ENCODE results near the gene KCNT1. TPM values are rescaled to one million over a fixed set of nuclear protein-coding genes. Genes with fewer than 3 reads are reported as not detected.

Gene KCNT1
- total RNA-seq, 1 donor from 2014 or later, result not detected

GRCh38 chr9:135803441-135803840 is 101.5 kb downstream of the KCNT1 start:
- Histone ChIP-seq H3K27me3 (ENCODE audit: insufficient read depth, low read length) (no peaks in the 10 kb centered on the region), H3K36me3 (ENCODE audit: insufficient read depth, low read length) (no peaks in the 10 kb centered on the region), H3K9me3 (ENCODE audit: insufficient read depth, low read depth, low read length) (no peaks in the 10 kb centered on the region), H3K27ac (ENCODE audit: low read depth, low read length) (no peak overlapping the region), H3K9ac (ENCODE audit: low read length) (no peak overlapping the region), H3K4me1 (ENCODE audit: insufficient read depth, low read length) (peaks cover 3% of the 10 kb centered on the region), H3K4me3 (ENCODE audit: insufficient read depth, low read depth, low read length) (no peak overlapping the region), H3K79me2 (ENCODE audit: insufficient read depth, low read length) (no peaks in the 10 kb centered on the region), H4K20me1 (ENCODE audit: insufficient read depth, low read length) (peaks cover 12% of the 10 kb centered on the region), H3K4me2 (ENCODE audit: low read length) (no peak overlapping the region), H2AFZ (ENCODE audit: low read depth, low read length) (no peak overlapping the region)
- Mint-ChIP-seq H3K4me3 (ENCODE audit: unreplicated experiment) (no peak overlapping the region), H3K27me3 (ENCODE audit: low read depth, unreplicated experiment) (peaks cover 3% of the 10 kb centered on the region), H3K36me3 (ENCODE audit: low read depth, unreplicated experiment) (no peaks in the 10 kb centered on the region), H3K4me1 (ENCODE audit: low read depth, unreplicated experiment) (peaks cover 16% of the 10 kb centered on the region), H3K9me3 (ENCODE audit: unreplicated experiment) (peaks cover 2% of the 10 kb centered on the region), H3K27ac (ENCODE audit: unreplicated experiment) (peak overlapping the region; percentile 41)
- TF ChIP-seq EZH2 (IDR thresholded peaks at IDR 0.05; ENCODE audit: insufficient read depth, low read length), result no peak
- TF ChIP-seq, protein P1, sequence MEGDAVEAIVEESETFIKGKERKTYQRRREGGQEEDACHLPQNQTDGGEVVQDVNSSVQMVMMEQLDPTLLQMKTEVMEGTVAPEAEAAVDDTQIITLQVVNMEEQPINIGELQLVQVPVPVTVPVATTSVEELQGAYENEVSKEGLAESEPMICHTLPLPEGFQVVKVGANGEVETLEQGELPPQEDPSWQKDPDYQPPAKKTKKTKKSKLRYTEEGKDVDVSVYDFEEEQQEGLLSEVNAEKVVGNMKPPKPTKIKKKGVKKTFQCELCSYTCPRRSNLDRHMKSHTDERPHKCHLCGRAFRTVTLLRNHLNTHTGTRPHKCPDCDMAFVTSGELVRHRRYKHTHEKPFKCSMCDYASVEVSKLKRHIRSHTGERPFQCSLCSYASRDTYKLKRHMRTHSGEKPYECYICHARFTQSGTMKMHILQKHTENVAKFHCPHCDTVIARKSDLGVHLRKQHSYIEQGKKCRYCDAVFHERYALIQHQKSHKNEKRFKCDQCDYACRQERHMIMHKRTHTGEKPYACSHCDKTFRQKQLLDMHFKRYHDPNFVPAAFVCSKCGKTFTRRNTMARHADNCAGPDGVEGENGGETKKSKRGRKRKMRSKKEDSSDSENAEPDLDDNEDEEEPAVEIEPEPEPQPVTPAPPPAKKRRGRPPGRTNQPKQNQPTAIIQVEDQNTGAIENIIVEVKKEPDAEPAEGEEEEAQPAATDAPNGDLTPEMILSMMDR (IDR thresholded peaks at IDR 0.05; ENCODE audit: insufficient read depth, low read depth, low read length), result no peak
- DNase-seq (ENCODE audit: low read depth) (no peak), FAIRE-seq (no peak)

GRCh38 chr9:135804581-135805421 is 102.8 kb downstream of the KCNT1 start:
- no peak overlapping the region for H3K4me2 ChIP-seq (ENCODE audit: low read length)
- H3K27me3 Mint-ChIP-seq (ENCODE audit: low read depth, unreplicated experiment), result no peaks in the 10 kb centered on the region
- no peak for TF ChIP-seq EZH2 (IDR thresholded peaks at IDR 0.05; ENCODE audit: insufficient read depth, low read length)
- TF ChIP-seq, protein P1 (IDR thresholded peaks at IDR 0.05; ENCODE audit: insufficient read depth, low read depth, low read length), result no peak
- H4K20me1 ChIP-seq (ENCODE audit: insufficient read depth, low read length), result peaks cover 21% of the 10 kb centered on the region
- no peaks in the 10 kb centered on the region for H3K36me3 ChIP-seq (ENCODE audit: insufficient read depth, low read length)
- H3K4me3 Mint-ChIP-seq (ENCODE audit: unreplicated experiment), result peak overlapping the region; percentile 23
- peak; percentile 38 for DNase-seq (ENCODE audit: low read depth)
- peaks cover 2% of the 10 kb centered on the region for H3K36me3 Mint-ChIP-seq (ENCODE audit: low read depth, unreplicated experiment)
- H3K9ac ChIP-seq (ENCODE audit: low read length), result no peak overlapping the region
- no peak for FAIRE-seq
- H3K4me3 ChIP-seq (ENCODE audit: insufficient read depth, low read depth, low read length), result no peak overlapping the region
- no peaks in the 10 kb centered on the region for H3K27me3 ChIP-seq (ENCODE audit: insufficient read depth, low read length)
- H3K79me2 ChIP-seq (ENCODE audit: insufficient read depth, low read length), result no peaks in the 10 kb centered on the region
- peak overlapping the region; percentile 34 for H3K27ac Mint-ChIP-seq (ENCODE audit: unreplicated experiment)
- no peaks in the 10 kb centered on the region for H3K9me3 ChIP-seq (ENCODE audit: insufficient read depth, low read depth, low read length)
- peaks cover 16% of the 10 kb centered on the region for H3K4me1 Mint-ChIP-seq (ENCODE audit: low read depth, unreplicated experiment)
- H3K9me3 Mint-ChIP-seq (ENCODE audit: unreplicated experiment), result no peaks in the 10 kb centered on the region
- H3K27ac ChIP-seq (ENCODE audit: low read depth, low read length), result no peak overlapping the region
- no peak overlapping the region for H2AFZ ChIP-seq (ENCODE audit: low read depth, low read length)
- H3K4me1 ChIP-seq (ENCODE audit: insufficient read depth, low read length), result peaks cover 3% of the 10 kb centered on the region
